NOMO-1 (cell line): ENCODE measurements around the gene RCAN2.
A peak's percentile ranks its signal among the peaks of the same experiment; 100 is the strongest.

Experiments used
- DNase-seq, 2 experiments: peaks; one replicate each; lab custom pipeline; 2025; ENCODE audit not compliant: unreplicated experiment in 2 of 2; lab: John Stamatoyannopoulos, UW

The RCAN2 gene

DNA sequence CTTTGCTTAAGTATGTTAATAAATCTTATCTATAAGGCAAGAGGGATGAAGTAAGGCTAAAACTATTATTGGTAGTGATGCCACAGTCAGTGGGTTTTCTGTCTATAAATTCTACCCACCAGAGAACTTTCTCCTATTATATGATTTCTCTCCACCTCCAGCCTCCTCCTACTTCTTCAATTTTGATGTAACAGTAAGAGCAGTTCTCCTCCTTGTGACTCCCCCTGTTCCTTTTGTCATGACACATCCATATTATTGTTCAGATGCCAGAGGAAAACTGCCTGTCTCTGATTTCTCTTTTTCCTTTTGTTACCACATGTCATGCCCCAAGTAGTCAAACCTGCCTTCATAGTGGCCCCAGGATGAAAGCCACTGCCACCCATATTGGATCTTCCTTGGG is 9.1 kb upstream of the RCAN2 start:
- no peak for DNase-seq

DNA sequence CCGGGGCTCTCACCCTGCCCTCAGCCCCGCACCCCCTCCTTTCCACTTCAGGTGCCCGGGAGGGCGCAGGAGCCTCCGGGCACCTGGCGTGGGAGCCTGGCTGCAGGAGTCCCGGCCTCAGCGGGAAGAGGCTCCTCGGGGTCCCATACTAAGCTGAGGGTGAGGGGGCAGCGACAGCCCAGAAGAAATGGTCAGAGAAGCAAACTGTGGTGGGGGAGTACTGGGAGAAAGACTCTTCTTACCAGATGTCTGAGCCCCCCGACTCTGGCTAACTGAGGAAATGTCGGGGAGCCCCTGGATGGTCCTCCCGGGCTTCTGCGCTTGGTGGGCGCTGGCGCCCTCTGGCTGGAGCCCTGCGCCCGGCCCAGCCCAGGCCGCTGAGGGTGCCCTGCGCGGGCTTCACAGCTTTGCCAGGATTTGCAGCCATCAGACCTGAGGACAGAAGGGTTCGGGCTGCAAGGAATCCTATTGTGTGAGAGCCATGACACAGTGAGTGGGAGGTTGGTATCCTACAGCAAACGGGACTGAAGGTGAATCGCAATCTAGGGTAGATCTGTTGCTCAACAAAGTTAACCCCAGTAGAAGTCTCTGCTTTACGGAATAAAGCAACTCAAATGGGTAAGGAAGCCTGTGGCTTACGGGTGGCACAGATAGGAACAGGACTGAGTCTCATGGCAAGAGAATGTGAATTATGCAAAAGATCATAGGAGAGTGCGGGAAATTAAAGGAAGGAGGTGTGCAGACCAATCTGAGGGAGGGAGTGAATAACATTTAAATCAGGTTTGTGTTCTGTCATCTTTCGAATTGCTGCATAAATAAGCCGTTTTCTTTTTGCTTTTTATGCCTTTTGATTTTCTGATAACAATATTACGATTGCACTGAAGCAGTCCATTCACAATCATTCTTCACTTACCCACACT is 639 bp upstream of the RCAN2 start:
- peak; percentile 6 to 10 for DNase-seq

DNA sequence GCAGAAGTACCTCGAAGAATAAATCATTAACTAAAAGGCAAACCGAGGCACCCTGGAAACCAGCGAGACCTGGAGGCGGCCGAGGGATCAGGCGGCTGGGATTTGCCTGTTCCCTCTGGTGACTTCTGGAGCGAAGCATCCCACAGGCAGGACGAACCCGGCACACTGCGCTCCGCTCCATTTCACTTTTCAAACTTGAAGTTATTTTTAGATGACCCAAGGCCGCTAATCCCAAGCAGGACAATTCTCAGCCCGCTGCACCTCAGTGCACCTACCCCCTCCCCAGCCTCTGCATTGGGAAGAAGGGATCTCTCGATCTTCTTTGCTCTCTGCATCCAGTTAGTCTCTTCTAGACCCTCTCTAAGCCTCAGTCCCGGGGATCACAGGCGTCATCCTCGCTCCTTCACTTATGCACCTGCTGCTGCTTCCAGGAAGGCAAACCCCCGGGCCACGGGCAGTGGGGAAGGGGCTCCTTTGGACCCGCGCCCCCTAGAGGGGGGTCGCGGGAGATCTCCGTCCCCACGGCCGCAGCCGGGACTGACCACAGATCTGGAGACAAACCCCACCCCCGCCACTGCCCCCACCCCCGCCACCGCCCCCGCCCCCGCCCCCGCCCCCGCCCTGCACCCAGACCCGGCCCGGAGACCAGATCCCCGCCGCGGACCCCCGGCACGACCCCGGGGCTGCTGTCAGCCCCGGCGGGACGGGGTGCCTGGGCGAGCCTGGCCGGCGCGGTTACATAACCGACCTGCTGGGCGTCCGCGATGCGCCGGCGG is 636 bp downstream of the RCAN2 start:
- no peak for DNase-seq

DNA sequence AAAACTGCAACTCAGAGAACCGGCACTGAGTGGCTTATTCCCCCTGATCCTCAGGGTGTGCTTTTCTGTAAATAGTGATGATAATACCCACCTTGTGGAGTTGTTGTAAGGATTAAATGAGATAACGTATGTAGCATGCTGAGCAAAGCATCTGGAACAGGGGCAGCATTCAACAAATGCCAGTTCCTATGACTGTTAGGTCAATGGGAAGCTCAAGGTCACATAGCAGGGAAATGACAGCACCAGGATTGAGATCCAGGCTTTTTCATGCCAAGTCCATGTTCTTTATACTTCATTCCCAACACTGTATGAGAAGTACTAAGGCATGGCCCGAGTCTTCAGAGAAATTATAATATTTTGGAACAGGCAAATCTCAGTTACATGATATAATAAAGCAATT is 5.1 kb downstream of the RCAN2 start:
- no peak for DNase-seq

DNA sequence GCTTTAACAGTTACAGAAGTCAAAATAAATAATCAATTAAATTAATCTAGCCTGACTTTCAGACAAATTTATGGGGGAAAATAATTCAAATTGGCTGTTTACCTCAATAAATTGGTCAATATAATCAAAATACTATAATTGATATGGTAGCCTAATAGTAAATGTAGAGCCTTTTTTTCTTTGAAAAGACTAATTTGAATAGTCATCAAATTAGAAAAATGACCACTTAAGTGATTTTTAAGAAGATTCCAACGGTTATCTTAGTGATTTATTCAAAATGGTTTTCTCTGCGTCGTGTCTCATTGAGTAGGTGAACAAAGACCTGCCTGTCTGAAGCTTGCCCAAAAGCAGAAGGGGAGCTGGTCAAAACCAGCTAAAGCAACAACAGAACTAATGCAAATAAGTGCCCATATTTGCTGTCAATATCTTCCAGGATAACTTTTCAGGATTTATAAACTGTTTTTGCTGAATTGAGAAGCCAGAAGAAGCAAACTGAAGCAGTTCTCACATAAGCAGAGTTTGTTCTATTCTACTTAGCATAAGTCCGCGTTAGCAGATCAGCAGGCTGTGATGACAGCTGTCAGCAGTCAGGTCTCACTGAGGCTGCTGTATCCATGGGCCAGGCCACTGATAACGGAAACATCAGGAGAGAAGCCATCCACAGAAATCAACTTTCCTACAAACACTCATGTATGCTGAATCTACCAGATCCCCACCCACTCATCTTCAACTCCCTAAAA is 7.0 kb downstream of the RCAN2 start:
- DNase-seq = no peak

DNA sequence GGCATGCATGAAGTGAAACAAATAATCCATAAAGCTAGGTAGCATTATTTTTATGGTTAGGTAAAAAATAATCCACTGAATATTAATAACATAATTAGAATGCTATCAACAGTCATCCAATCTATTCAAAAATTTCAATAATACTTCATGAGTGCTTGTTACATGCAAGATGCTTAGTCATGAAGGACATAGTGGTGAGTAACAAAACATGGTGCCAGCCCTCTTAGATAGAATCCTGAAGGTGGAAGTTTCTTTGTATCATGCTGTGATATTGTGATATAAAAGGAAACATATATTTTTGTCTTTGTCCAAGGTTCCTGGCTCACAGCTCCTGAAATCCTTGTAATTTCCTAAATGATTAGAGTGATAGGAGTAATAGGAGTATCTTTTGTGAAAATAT is 14.9 kb downstream of the RCAN2 start:
- no peak for DNase-seq

DNA sequence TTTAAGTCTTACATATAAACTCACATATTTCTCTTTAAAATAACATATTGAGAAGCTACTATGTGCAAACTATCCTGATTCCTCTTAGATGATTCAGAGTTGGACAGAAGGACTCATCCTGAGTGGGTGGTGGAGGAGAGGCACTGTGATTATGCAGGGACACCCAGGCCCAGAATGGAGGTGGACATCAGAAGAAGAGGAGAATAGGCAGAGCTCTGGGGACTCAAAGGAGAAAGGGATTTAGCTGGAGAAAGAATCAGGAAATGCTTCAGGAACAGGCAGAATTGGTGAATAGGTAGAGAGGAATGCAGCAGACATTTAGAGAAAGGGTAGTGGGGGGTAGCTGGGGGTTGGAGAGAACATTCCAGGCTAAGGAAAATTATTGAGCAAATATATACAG is 17.4 kb downstream of the RCAN2 start:
- no peak for DNase-seq

DNA sequence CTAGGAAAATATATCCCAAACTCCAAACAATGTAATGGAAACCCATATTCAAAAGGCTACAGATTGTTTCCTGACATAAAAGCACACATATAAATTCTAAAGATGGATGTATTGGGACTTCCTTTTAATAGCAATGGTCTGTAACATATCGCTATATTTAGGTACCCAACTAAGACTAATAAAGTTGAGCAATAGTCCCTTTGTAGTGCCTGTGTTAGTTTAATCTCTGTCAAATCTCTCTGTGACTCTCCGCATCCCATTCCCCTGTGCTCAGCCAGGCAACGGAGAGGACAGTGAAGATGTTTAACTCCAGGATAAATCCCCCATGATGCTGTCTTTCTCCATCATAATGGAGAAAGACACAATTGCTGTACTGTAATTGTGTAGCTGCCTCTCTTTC is 19.0 kb downstream of the RCAN2 start:
- no peak for DNase-seq

DNA sequence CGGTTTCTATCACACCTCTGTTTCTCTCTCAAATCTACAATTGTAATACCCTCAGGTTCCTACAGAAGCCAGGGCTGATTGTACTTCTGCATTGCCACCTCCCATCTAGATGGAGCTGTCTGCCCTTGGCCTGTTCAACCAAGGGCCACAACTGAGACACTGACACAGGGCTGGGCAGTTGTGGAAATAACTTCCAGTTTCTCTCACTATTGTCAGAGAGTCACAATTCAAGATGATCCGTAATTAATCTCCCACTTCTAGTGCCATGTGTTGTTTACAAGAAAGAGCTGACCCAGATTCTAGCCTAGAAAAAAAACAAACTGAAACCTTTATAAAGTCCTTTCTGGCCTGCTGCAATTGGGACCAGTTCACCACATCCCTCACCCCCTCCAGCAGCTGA is 22.2 kb downstream of the RCAN2 start:
- no peak for DNase-seq

DNA sequence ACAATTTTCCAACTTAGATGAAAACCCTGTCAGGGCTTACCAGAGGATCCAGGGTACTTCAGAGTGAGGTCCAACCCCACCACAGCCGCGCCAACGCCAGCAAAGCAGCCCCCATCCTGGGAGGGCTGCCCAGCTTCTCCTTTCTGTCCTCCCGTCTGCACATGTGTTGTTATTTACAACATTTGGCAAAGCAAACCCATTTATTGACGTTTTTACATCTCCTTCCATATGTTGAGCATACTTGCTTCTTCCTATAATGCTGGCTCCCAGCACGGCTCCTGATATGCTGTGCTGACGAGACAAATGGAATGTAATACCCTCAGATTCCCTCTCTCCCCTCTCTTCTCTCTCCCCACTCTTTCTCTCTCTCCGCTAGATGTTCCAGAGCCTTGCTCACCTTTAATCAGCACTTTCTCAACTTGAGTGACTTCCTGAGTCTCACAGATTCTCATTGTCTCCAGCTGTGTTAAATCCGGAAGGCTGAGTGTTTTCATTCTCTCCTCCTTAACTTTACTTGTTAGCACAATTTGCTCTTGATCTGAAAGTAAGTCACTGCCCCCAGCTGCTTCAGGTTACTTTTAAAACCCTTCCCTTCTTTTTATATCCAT is 22.7 kb downstream of the RCAN2 start:
- DNase-seq = no peak

DNA sequence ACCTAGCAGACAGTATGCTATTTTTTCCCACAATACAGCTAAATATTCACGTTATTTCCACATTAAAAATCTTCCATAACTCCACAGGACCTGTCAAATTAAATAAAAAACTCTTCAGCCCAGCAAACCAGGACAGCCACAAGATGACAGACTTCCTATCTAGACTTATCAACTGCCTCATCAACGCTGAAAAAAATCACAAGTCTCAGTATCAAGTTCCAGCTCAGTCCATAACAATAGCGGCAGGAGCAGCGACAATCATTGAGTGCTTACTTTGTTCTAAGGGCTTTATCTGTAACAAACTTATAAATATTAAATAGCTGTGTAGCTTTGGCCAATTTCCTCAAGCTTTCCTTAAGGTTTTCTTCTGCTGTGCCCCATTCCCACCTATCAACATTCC is 24.7 kb downstream of the RCAN2 start:
- no peak for DNase-seq

DNA sequence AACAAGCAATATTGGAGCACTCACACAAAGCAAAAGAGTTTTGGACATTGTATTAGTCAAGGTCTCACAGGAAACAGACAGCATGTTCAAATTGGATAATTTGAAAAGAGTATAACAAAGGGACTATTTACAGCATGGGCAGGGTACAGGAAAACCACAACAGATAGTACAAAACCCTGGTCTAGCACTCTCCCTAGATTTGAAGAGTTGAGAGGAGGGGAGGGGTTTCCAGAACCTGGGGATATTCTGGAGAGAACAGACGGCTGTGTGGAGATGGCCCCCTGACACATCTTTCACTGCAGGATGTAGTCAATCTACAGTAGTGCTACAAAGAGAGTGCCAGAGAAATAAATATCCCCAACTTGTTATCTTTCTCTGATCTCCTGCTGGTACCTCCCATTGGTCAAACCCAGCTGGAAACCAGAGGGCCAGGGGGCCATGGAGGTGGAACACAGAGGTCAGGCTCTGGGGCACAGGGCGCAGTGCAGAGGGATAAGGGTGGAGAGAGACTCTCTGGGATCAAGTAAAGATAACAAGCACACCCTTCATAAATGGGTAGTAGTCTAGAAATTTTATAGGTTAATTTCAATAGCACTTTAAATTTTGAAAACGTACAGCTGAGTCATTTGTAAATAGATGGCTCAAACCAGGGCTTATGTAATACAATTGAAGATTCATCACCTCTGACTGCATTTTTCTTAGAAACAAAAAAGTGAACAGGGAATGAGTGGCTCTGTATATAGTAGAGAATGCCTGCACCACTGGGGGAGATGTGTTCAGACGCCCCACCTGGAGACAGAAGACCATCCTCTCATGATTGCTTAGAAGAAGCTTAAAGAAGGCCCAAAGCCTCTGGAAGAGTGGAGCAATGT is 25.7 kb downstream of the RCAN2 start:
- no peak for DNase-seq

DNA sequence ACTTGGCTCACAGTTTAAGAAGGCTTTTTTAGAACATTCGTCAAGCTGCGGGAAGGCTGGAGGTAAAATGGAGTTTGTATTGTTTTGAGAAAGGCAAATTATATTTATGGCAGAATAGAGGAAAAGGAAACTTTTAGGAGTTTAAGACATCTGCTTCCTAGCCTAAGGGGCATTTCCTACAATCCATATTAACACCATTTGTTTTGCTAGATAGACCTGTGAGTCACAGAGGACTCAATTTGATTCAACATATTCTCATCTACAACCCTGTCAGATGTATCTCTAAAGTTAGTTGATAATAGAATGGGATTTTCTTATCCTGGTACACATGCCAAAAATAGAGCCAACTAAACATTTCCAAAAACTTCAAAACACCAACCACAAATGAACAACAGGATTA is 35.0 kb downstream of the RCAN2 start:
- no peak for DNase-seq

DNA sequence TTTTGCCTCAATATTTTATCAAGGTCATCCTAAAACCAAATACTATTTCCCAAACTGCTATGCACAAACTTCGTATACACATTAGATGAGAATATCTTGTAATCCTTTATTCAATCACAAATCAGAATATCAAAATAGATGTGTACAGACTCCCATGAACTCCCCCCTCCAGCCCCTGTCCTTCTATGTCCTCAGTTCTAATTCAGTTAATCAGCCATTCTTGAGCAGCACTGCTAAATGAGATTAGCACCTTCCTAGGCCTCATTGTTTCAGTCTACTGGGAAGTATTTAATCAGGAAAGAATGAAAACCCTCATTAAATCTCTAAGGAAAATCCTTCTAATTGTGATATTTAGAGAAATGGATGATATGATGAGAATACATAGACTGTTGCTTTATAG is 36.6 kb downstream of the RCAN2 start:
- DNase-seq = no peak

DNA sequence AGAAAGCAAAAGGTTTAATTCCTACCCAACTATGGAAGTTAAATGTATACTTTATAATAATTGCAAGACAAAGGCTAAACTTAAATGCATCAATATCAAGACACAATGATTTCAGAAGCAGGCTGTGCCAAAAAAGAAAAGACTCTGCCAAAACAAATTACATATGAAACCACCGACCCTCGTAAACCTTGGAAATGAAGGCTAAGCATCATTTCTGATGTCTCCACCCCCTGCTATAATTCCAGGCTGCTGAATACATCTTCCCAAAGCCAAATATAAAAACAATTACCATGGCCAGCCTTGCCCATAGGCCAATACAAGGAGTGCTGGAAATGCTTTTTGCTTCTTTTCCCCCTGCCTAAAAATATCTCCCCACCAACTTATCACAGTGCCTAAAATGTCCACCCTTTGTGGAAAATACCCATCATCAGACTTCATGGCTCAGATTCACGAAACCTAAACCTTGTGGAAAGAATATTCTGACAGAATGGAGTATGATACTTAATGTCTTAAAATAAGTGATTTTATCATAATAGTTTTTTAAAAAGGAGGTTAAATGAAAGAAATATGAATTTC is 37.4 kb downstream of the RCAN2 start:
- DNase-seq = no peak

DNA sequence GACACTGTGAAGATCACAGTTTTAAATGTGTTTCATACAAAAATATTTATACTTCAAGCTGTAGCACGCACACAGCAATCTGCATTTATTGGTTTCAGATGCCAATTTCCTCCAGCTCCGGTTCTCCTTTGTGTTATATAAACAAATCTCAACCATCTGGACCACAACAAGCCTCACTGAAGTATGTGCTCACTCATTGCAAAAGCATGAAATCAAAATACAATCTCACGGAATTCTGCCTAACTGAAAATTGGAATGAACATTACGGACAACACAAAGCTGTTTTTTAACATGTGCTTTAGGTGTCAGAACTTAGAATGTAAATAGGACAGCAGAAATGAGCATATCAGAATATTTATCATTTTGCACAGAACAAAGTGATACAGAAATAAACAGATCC is 38.0 kb downstream of the RCAN2 start:
- no peak for DNase-seq

DNA sequence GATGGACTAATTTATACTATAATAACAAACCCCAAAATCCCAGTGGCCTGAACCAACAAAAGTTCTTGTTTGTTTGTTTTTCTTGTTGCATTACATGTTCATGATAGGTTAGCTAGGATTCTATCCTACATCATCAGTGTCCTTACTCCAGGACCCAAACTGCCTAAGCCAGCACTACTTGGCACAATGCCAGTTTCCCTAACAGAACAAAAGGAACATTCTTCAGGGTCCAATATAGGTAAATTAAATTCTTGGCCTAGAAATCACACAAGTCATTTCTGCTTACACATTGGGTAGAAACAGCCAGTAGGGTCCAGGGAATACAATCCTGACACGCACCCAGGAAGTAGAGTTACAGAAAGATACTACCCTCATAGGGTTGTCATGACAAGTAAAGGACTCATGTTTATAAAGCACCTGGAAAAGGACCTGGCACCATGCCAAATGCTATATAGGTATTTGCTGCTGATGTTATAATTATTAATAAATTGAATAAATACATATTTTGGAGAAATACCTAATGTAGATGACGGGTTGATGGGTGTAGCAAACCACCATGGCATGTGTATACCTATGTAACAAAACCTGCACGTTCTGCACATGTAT is 38.8 kb downstream of the RCAN2 start:
- DNase-seq = no peak

DNA sequence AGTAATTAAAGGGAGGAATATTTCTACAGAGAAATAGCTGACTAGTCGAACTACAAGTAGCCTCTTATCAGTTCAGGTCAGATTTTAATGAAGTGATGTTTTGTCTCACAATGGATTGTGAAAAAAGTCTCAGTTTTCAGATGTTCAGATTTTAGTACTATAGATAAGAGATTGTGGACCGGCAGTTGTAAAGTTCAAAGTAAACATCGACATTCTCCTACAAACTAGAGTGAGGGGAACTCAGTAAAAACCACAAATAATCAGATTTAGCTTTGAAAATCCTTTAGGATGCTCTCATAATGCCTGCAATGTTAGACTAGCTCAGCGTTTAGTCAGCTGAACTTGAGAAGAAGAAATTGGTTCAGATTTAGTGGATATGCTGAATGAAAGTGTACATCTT is 39.9 kb downstream of the RCAN2 start:
- DNase-seq = no peak

DNA sequence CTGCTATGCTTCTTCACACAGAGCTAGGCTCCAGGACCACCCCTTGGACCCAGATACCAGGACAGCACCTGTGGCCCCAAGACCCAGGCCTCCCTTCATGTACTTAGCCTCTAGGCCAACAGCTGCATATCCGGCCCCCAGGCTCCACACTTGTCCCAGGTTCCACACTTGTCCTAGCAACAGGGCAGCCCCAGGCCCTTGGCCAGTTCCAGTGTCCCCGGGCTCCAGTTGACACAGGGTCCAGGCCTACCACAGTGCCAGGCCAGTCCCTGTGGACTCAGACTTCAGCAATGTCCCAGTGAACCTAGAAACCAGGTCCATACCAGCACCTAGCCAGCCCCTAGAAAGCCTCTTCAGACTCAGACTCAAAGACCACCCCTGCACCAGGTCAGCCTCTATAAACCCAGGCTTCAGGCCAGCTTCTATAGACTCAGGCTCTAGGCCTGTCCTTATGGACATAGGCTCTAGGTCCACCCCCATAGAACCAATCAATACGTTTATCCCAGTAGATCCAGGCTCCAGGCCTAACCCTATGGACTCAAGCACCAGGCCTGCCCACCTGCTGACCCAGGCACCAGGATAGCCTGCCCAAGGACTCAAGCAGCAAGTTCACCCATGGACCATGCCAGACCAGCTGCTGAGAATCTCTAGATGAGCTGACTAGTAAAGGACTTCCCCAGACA is 46.3 kb downstream of the RCAN2 start:
- DNase-seq = no peak
